ENCODE measurements around the gene PCBD1. TPM values are rescaled to one million over a fixed set of nuclear protein-coding genes. Genes with fewer than 3 reads are reported as not detected.

Gene PCBD1
- total and polyA plus RNA-seq, 3 donors from 2014 or later: 49.6 to 71.2 (median 61.9) TPM

- intact Hi-C loops (cut with DNase I; ENCODE audit: low total_unique reads): no loop called here
- DNase-seq: no peak
- H3K36me3 ChIP-seq (ENCODE audit: low read depth, missing control alignments): no peaks in the 10 kb centered on the region
- TF ChIP-seq CTCF (IDR thresholded peaks at IDR 0.05) (no peak), POLR2A (IDR thresholded peaks at IDR 0.05) (no peak)
- H3K9me3 ChIP-seq: no peaks in the 10 kb centered on the region
- no peaks in the 10 kb centered on the region for H3K27me3 ChIP-seq
- H3K4me1 ChIP-seq: peaks cover 28% of the 10 kb centered on the region
- H3K4me3 ChIP-seq: no peak overlapping the region
- WGBS, 2 donors: 56 to 78% methylated on average over 2 of the region's 2 CpGs
- H3K27ac ChIP-seq: no peak overlapping the region
These were observed 44.4 kb downstream of the PCBD1 start for GRCh38 chr10:70843776-70844489.

- Histone ChIP-seq H3K9me3 (no peaks in the 10 kb centered on the region), H3K36me3 (ENCODE audit: low read depth, missing control alignments) (no peaks in the 10 kb centered on the region), H3K27me3 (no peaks in the 10 kb centered on the region), H3K4me3 (no peak overlapping the region), H3K4me1 (peaks cover 25% of the 10 kb centered on the region), H3K27ac (no peak overlapping the region)
- no peak for TF ChIP-seq POLR2A (IDR thresholded peaks at IDR 0.05)
- no peak for TF ChIP-seq CTCF (IDR thresholded peaks at IDR 0.05)
- 67 to 71% methylated on average over 2 of the region's 2 CpGs for WGBS, 2 donors
- intact Hi-C loops (cut with DNase I; ENCODE audit: low total_unique reads): no loop called here
- DNase-seq: no peak
These were observed 45.0 kb downstream of the PCBD1 start for GRCh38 chr10:70843333-70843732.

- TF ChIP-seq POLR2A (IDR thresholded peaks at IDR 0.05) (no peak), CTCF (IDR thresholded peaks at IDR 0.05) (no peak)
- peaks cover 12% of the 10 kb centered on the region for H3K4me1 ChIP-seq
- no peaks in the 10 kb centered on the region for H3K9me3 ChIP-seq
- no peak for DNase-seq
- no peak overlapping the region for H3K4me3 ChIP-seq
- H3K36me3 ChIP-seq (ENCODE audit: low read depth, missing control alignments): no peaks in the 10 kb centered on the region
- intact Hi-C loops (cut with DNase I; ENCODE audit: low total_unique reads): no loop called here
- no peak overlapping the region for H3K27ac ChIP-seq
- no peaks in the 10 kb centered on the region for H3K27me3 ChIP-seq
- 83 to 95% methylated on average over 2 of the region's 2 CpGs for WGBS, 2 donors
These were observed 47.5 kb downstream of the PCBD1 start for GRCh38 chr10:70840836-70841235.

- Histone ChIP-seq H3K36me3 (ENCODE audit: low read depth, missing control alignments) (no peaks in the 10 kb centered on the region), H3K9me3 (no peaks in the 10 kb centered on the region), H3K27ac (no peak overlapping the region), H3K4me3 (no peak overlapping the region), H3K27me3 (no peaks in the 10 kb centered on the region), H3K4me1 (peaks cover 4% of the 10 kb centered on the region)
- intact Hi-C loops (cut with DNase I; ENCODE audit: low total_unique reads): no loop called here
- TF ChIP-seq POLR2A (IDR thresholded peaks at IDR 0.05): no peak
- TF ChIP-seq CTCF (IDR thresholded peaks at IDR 0.05): no peak
- no peak for DNase-seq
- WGBS, 2 donors: 78 to 89% methylated on average over 4 of the region's 4 CpGs
These were observed 50.0 kb downstream of the PCBD1 start for GRCh38 chr10:70838270-70838805.

- WGBS, 2 donors: 95 to 100% methylated on average over 3 of the region's 3 CpGs
- Histone ChIP-seq H3K27me3 (no peaks in the 10 kb centered on the region), H3K4me1 (peaks cover 11% of the 10 kb centered on the region), H3K9me3 (no peaks in the 10 kb centered on the region), H3K4me3 (no peak overlapping the region), H3K27ac (no peak overlapping the region), H3K36me3 (ENCODE audit: low read depth, missing control alignments) (no peaks in the 10 kb centered on the region)
- intact Hi-C loops (cut with DNase I; ENCODE audit: low total_unique reads): no loop called here
- TF ChIP-seq POLR2A (IDR thresholded peaks at IDR 0.05) (no peak), CTCF (IDR thresholded peaks at IDR 0.05) (no peak)
- no peak for DNase-seq
These were observed 50.7 kb downstream of the PCBD1 start for GRCh38 chr10:70837660-70838059.

Data from testis (tissue), 3 donors.